ENCODE results near the gene CDC5L.

Gene CDC5L

GRCh38 chr6:44359973-44360372 is 27.5 kb upstream of the CDC5L start:
- TF ChIP-seq ZFX (IDR thresholded peaks at IDR 0.05) = no peak
- TF ChIP-seq CTCF (conservative IDR thresholded peaks at IDR 0.05) = no peak
- H3K27ac ChIP-seq = no peak overlapping the region

- TF ChIP-seq ZFX (IDR thresholded peaks at IDR 0.05) (no peak), CTCF (conservative IDR thresholded peaks at IDR 0.05) (no peak)
Measured at GRCh38 chr6:44361947-44362346, 25.6 kb upstream of the CDC5L start.

GRCh38 chr6:44363377-44363926 is 24.1 kb upstream of the CDC5L start:
- no peak overlapping the region for H3K27ac ChIP-seq
- TF ChIP-seq ZFX (IDR thresholded peaks at IDR 0.05) = no peak
- no peak for TF ChIP-seq CTCF (conservative IDR thresholded peaks at IDR 0.05)

More at GRCh38 chr6:44361947-44362346, 25.6 kb upstream of the CDC5L start:
- no peak overlapping the region for H3K27ac ChIP-seq

GRCh38 chr6:44366781-44367180 is 20.7 kb upstream of the CDC5L start:
- TF ChIP-seq CTCF (conservative IDR thresholded peaks at IDR 0.05) (no peak), ZFX (IDR thresholded peaks at IDR 0.05) (no peak)
- H3K27ac ChIP-seq = no peak overlapping the region

- TF ChIP-seq CTCF (conservative IDR thresholded peaks at IDR 0.05) (no peak), ZFX (IDR thresholded peaks at IDR 0.05) (no peak)
Measured at GRCh38 chr6:44367681-44368080, 19.8 kb upstream of the CDC5L start.

GRCh38 chr6:44373051-44373450 is 14.5 kb upstream of the CDC5L start:
- H3K27ac ChIP-seq = no peak overlapping the region
- no peak for TF ChIP-seq ZFX (IDR thresholded peaks at IDR 0.05)
- TF ChIP-seq CTCF (conservative IDR thresholded peaks at IDR 0.05) = no peak

More at GRCh38 chr6:44367681-44368080, 19.8 kb upstream of the CDC5L start:
- H3K27ac ChIP-seq = no peak overlapping the region

- TF ChIP-seq ZFX (IDR thresholded peaks at IDR 0.05) (no peak), CTCF (conservative IDR thresholded peaks at IDR 0.05) (no peak)
- H3K27ac ChIP-seq = no peak overlapping the region
Measured at GRCh38 chr6:44373787-44374186, 13.7 kb upstream of the CDC5L start.

Data from C4-2B (cell line).